PC-3 (cell line): ENCODE data around the gene NTN4. TPM values are rescaled to one million over a fixed set of nuclear protein-coding genes. Genes with fewer than 3 reads are reported as not detected.

Experiments used
- ATAC-seq: fragments of 200-7000 bp; cut with Tn5 transposase; 2 replicates; pipeline ENCODE4 v1.9.1; 2020; ENCODE audit warnings: mild to moderate bottlenecking, moderate library complexity
- BruUV-seq: library from RNA; stranded (reverse); fragments of 400-500 nt; replicated peaks from 2 replicates; lab custom pipeline; 2021; lab: Mats Ljungman, UMichigan
- CTCF ChIA-PET: fragments of 300-600 bp; sonication (Branson Sonifier 250); formaldehyde crosslinking; loops from one replicate; lab custom pipeline; 2022; ENCODE audit warnings: antibody characterized with exemption; lab: Charles Lee
- POLR2A ChIA-PET: fragments of 300-600 bp; sonication (Branson Sonifier 250); formaldehyde crosslinking; loops from one replicate; lab custom pipeline; 2022; ENCODE audit warnings: antibody characterized with exemption; ENCODE audit not compliant: unreplicated experiment; lab: Charles Lee
- DNase-seq: peaks from one replicate; pipeline ENCODE4 v3.0.0-alpha.2; 2015
- H2AFZ ChIP-seq: fragments of 300-600 bp; sonication (generic); 2 replicates; pipeline ENCODE4 v1.6.0; 2016; ENCODE audit warnings: antibody characterized with exemption, low read length
- H3F3A ChIP-seq: fragments of 300-600 bp; sonication (generic); one replicate; pipeline ENCODE4 v1.6.0; 2017; ENCODE audit warnings: antibody characterized with exemption, low read length, control low read depth, mild to moderate bottlenecking; ENCODE audit not compliant: unreplicated experiment
- H3K27ac ChIP-seq: fragments of 300-600 bp; sonication (generic); 2 replicates; pipeline ENCODE4 v1.5.1; 2016; ENCODE audit warnings: mild to moderate bottlenecking, low read length
- H3K27me3 ChIP-seq: fragments of 300-600 bp; sonication (generic); 2 replicates; pipeline ENCODE4 v1.6.1; 2016; ENCODE audit warnings: low read length, mixed read lengths
- H3K36me3 ChIP-seq: fragments of 300-600 bp; sonication (generic); 2 replicates; pipeline ENCODE4 v1.6.1; 2016; ENCODE audit warnings: low read depth, mixed run types, low read length, mixed read lengths
- H3K4me1 ChIP-seq: fragments of 300-600 bp; sonication (generic); 2 replicates; pipeline ENCODE4 v1.5.1; 2016; ENCODE audit warnings: low read length; ENCODE audit not compliant: insufficient read depth
- H3K4me2 ChIP-seq: fragments of 300-600 bp; sonication (generic); 2 replicates; pipeline ENCODE4 v1.6.0; 2016; ENCODE audit warnings: low read length
- H3K4me3 ChIP-seq: fragments of 300-600 bp; sonication (generic); 2 replicates; pipeline ENCODE4 v1.5.1; 2016; ENCODE audit warnings: mild to moderate bottlenecking, low read length, mixed read lengths
- H3K79me2 ChIP-seq: fragments of 300-600 bp; sonication (generic); 2 replicates; pipeline ENCODE4 v1.6.1; 2017; ENCODE audit warnings: low read length, mixed read lengths
- H3K9ac ChIP-seq: fragments of 300-600 bp; sonication (generic); 2 replicates; pipeline ENCODE4 v1.6.0; 2016; ENCODE audit warnings: mild to moderate bottlenecking, low read length
- H3K9me2 ChIP-seq: fragments of 300-600 bp; sonication (generic); replicated peaks from 2 replicates; pipeline ENCODE4 v1.6.1; 2016; ENCODE audit warnings: mixed run types, low read length, mixed read lengths
- H3K9me3 ChIP-seq: fragments of 300-600 bp; sonication (generic); 2 replicates; pipeline ENCODE4 v1.6.1; 2016; ENCODE audit warnings: low read length, mixed read lengths
- H4K20me1 ChIP-seq: fragments of 300-600 bp; sonication (generic); 2 replicates; pipeline ENCODE4 v1.6.1; 2016; ENCODE audit warnings: low read length, mixed read lengths
- CTCF ChIP-seq: fragments of 300-600 bp; sonication (generic); conservative IDR thresholded peaks from 2 replicates; pipeline ENCODE4 v1.5.1; 2017; ENCODE audit warnings: antibody characterized with exemption, low read depth, mild to moderate bottlenecking, low read length
- EZH2 ChIP-seq: fragments of 300-600 bp; sonication (generic); IDR thresholded peaks from one replicate; pipeline ENCODE4 v1.6.1; 2017; ENCODE audit warnings: antibody characterized with exemption, mild to moderate bottlenecking, low read length; ENCODE audit not compliant: unreplicated experiment
- EZH2phosphoT487 ChIP-seq: fragments of 300-600 bp; sonication (generic); IDR thresholded peaks from 2 replicates; pipeline ENCODE4 v1.6.1; 2018; ENCODE audit warnings: mild to moderate bottlenecking, antibody characterized with exemption, low read length, borderline replicate concordance
- intact Hi-C: fragments of 100-400 bp; cut with micrococcal nuclease; formaldehyde crosslinking; loops from 2 replicates; pipeline ENCODE4 v1.9.0; 2023
- total RNA-seq: library from RNA; depleted of rRNA; stranded (reverse); fragments of >200 nt; gene quantifications from 2 replicates; pipeline ENCODE4 v1.2.3, GENCODE V29; 2014

The NTN4 gene
- total RNA-seq, 1 experiment from 2014 or later = 39.6 TPM

GRCh38 chr12:95700316-95700785, 90.2 kb downstream of the NTN4 start:
- intact Hi-C loops = loop anchor here (10.0 kb wide), 1 partner anchor 96 kb away; no protein-coding TSS in a partner anchor
- H3K27ac ChIP-seq = peak overlapping the region; percentile 99
- peaks cover 5% of the 10 kb centered on the region; the same call in 1 of the 2 replicates for H3K36me3 ChIP-seq
- H2AFZ ChIP-seq = no peak overlapping the region
- peaks cover 33% of the 10 kb centered on the region for H3K4me1 ChIP-seq
- H3K4me2 ChIP-seq = peak overlapping the region; percentile 24
- peak; percentile 26 for ATAC-seq
- H3F3A ChIP-seq = peaks cover 6% of the 10 kb centered on the region
- CTCF ChIA-PET = no interaction called here
- no peak overlapping the region for H3K4me3 ChIP-seq
- H3K9me2 ChIP-seq = no peaks in the 10 kb centered on the region
- H3K79me2 ChIP-seq = no peaks in the 10 kb centered on the region
- TF ChIP-seq EZH2phosphoT487 = no peak
- no peak for TF ChIP-seq CTCF
- TF ChIP-seq EZH2 = no peak
- no TSS peak for BruUV-seq
- peak; percentile 84 for DNase-seq
- no peaks in the 10 kb centered on the region for H4K20me1 ChIP-seq
- H3K27me3 ChIP-seq = no peaks in the 10 kb centered on the region
- no peaks in the 10 kb centered on the region for H3K9me3 ChIP-seq
- peak overlapping the region; percentile 82 for H3K9ac ChIP-seq
- POLR2A ChIA-PET = no interaction called here

GRCh38 chr12:95699579-95699978, 91.0 kb downstream of the NTN4 start:
- BruUV-seq = no TSS peak
- Histone ChIP-seq H3K9ac (peak overlapping the region; percentile 82), H3K79me2 (no peaks in the 10 kb centered on the region), H2AFZ (no peak overlapping the region), H3K4me3 (no peak overlapping the region), H3K36me3 (peaks cover 5% of the 10 kb centered on the region; the same call in 1 of the 2 replicates), H3K4me2 (0 out of 2 replicates have a peak overlapping the region, but pooled peaks have one; percentile 9), H3F3A (peaks cover 6% of the 10 kb centered on the region), H3K9me3 (no peaks in the 10 kb centered on the region), H3K27ac (peak overlapping the region; percentile 99), H3K4me1 (peaks cover 33% of the 10 kb centered on the region), H4K20me1 (no peaks in the 10 kb centered on the region), H3K9me2 (no peaks in the 10 kb centered on the region), H3K27me3 (no peaks in the 10 kb centered on the region)
- intact Hi-C loops = no loop called here
- ATAC-seq (no peak), DNase-seq (peak; percentile 15)
- no peak for TF ChIP-seq EZH2phosphoT487
- no peak for TF ChIP-seq EZH2
- no peak for TF ChIP-seq CTCF
- ChIA-PET CTCF (no interaction called here), POLR2A (interaction anchor here (0.6 kb wide), 1 partner anchor 13 kb away, joined by 10 read pairs; no protein-coding TSS in a partner anchor)

GRCh38 chr12:95694136-95694535, 96.4 kb downstream of the NTN4 start:
- ChIA-PET POLR2A (no interaction called here), CTCF (no interaction called here)
- no peaks in the 10 kb centered on the region for H3K9me2 ChIP-seq
- no peaks in the 10 kb centered on the region for H3K79me2 ChIP-seq
- no peak for ATAC-seq
- no peak overlapping the region for H2AFZ ChIP-seq
- no peaks in the 10 kb centered on the region for H3F3A ChIP-seq
- no peak for DNase-seq
- no TSS peak for BruUV-seq
- no peak for TF ChIP-seq EZH2phosphoT487
- no peak for TF ChIP-seq CTCF
- TF ChIP-seq EZH2 = no peak
- H4K20me1 ChIP-seq = no peaks in the 10 kb centered on the region
- H3K9me3 ChIP-seq = no peaks in the 10 kb centered on the region
- no peak overlapping the region for H3K9ac ChIP-seq
- peaks cover 3% of the 10 kb centered on the region for H3K4me1 ChIP-seq
- H3K27ac ChIP-seq = no peak overlapping the region
- H3K36me3 ChIP-seq = 0 out of 2 replicates have a peak, but pooled peaks cover 5% of the 10 kb centered on the region
- no peak overlapping the region for H3K4me2 ChIP-seq
- no peaks in the 10 kb centered on the region for H3K27me3 ChIP-seq
- H3K4me3 ChIP-seq = no peak overlapping the region
- intact Hi-C loops = no loop called here
